C4-2B (cell line): ENCODE results near the gene TRIM71.

Source experiments
- ZFX ChIP-seq: fragments of 450-650 bp; IDR thresholded peaks from 2 replicates; pipeline ENCODE4 v1.6.1; 2017
- TF ChIP-seq, protein P1 (sequence below): fragments of 450-650 bp; conservative IDR thresholded peaks from 2 replicates; pipeline ENCODE4 v1.5.1; 2017; ENCODE audit warnings: mild to moderate bottlenecking

DNA sequence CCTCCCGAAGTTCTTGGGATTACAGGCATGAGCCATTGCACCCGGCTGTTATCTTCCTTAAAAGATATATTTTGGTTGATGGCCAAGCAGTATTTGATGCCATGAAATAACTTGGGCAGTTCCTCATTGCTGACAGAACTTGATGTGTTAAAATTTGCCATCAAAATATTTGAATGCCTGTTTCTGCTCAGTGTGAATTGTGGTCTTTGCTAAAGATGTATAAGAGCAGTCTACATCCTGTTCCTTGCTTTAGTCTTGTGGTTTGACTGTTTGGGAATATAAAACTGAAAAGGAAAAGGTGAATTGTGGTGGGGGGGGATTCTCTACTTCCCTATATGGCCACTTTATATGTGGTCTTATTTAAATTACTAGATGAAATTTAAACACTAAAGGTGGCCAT is 14.0 kb downstream of the TRIM71 start:
- TF ChIP-seq, protein P1, sequence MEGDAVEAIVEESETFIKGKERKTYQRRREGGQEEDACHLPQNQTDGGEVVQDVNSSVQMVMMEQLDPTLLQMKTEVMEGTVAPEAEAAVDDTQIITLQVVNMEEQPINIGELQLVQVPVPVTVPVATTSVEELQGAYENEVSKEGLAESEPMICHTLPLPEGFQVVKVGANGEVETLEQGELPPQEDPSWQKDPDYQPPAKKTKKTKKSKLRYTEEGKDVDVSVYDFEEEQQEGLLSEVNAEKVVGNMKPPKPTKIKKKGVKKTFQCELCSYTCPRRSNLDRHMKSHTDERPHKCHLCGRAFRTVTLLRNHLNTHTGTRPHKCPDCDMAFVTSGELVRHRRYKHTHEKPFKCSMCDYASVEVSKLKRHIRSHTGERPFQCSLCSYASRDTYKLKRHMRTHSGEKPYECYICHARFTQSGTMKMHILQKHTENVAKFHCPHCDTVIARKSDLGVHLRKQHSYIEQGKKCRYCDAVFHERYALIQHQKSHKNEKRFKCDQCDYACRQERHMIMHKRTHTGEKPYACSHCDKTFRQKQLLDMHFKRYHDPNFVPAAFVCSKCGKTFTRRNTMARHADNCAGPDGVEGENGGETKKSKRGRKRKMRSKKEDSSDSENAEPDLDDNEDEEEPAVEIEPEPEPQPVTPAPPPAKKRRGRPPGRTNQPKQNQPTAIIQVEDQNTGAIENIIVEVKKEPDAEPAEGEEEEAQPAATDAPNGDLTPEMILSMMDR = no peak
- no peak for TF ChIP-seq ZFX
